ENCODE results near the gene GPR35.

The GPR35 gene

GRCh38 chr2:240601061-240601830 lies 24.0 kb upstream of the GPR35 start:
- H3K4me2 ChIP-seq (ENCODE audit: low read length): no peak overlapping the region
- peaks cover 9% of the 10 kb centered on the region for H3K4me1 ChIP-seq
- no peak overlapping the region for H3K4me3 ChIP-seq (ENCODE audit: low read depth, low read length)
- H3K9me3 ChIP-seq (ENCODE audit: control insufficient read depth, low read length): no peaks in the 10 kb centered on the region
- no peak overlapping the region for H3K27ac ChIP-seq
- no peak overlapping the region for H3K9ac ChIP-seq
- H2AFZ ChIP-seq: no peak overlapping the region
- no peaks in the 10 kb centered on the region for H3K27me3 ChIP-seq (ENCODE audit: control insufficient read depth, insufficient read depth, low read length)
- H3K79me2 ChIP-seq: no peaks in the 10 kb centered on the region
- no peaks in the 10 kb centered on the region for H3K36me3 ChIP-seq (ENCODE audit: control insufficient read depth, insufficient read depth, low read length)
- no peak for TF ChIP-seq CTCF (IDR thresholded peaks at IDR 0.05)

- Histone ChIP-seq H2AFZ (no peak overlapping the region), H3K4me3 (ENCODE audit: low read depth, low read length) (no peak overlapping the region), H3K27ac (no peak overlapping the region), H3K9me3 (ENCODE audit: control insufficient read depth, low read length) (no peaks in the 10 kb centered on the region), H3K36me3 (ENCODE audit: control insufficient read depth, insufficient read depth, low read length) (no peaks in the 10 kb centered on the region), H3K9ac (no peak overlapping the region), H3K4me2 (ENCODE audit: low read length) (no peak overlapping the region), H3K79me2 (no peaks in the 10 kb centered on the region), H3K27me3 (ENCODE audit: control insufficient read depth, insufficient read depth, low read length) (no peaks in the 10 kb centered on the region), H3K4me1 (peaks cover 9% of the 10 kb centered on the region)
- no peak for TF ChIP-seq CTCF (IDR thresholded peaks at IDR 0.05)
Observed at GRCh38 chr2:240601831-240602160, 23.5 kb upstream of the GPR35 start.

GRCh38 chr2:240602266-240603050 lies 22.8 kb upstream of the GPR35 start:
- no peak overlapping the region for H3K4me3 ChIP-seq (ENCODE audit: low read depth, low read length)
- peaks cover 9% of the 10 kb centered on the region for H3K4me1 ChIP-seq
- no peaks in the 10 kb centered on the region for H3K79me2 ChIP-seq
- no peak overlapping the region for H3K4me2 ChIP-seq (ENCODE audit: low read length)
- no peaks in the 10 kb centered on the region for H3K9me3 ChIP-seq (ENCODE audit: control insufficient read depth, low read length)
- no peaks in the 10 kb centered on the region for H3K36me3 ChIP-seq (ENCODE audit: control insufficient read depth, insufficient read depth, low read length)
- TF ChIP-seq CTCF (IDR thresholded peaks at IDR 0.05): no peak
- no peaks in the 10 kb centered on the region for H3K27me3 ChIP-seq (ENCODE audit: control insufficient read depth, insufficient read depth, low read length)
- no peak overlapping the region for H3K27ac ChIP-seq
- no peak overlapping the region for H2AFZ ChIP-seq
- no peak overlapping the region for H3K9ac ChIP-seq

- Histone ChIP-seq H3K9ac (no peak overlapping the region), H3K79me2 (no peaks in the 10 kb centered on the region), H3K4me2 (ENCODE audit: low read length) (no peak overlapping the region), H3K4me1 (peaks cover 9% of the 10 kb centered on the region), H2AFZ (no peak overlapping the region), H3K27me3 (ENCODE audit: control insufficient read depth, insufficient read depth, low read length) (no peaks in the 10 kb centered on the region), H3K4me3 (ENCODE audit: low read depth, low read length) (no peak overlapping the region), H3K27ac (no peak overlapping the region), H3K36me3 (ENCODE audit: control insufficient read depth, insufficient read depth, low read length) (no peaks in the 10 kb centered on the region), H3K9me3 (ENCODE audit: control insufficient read depth, low read length) (no peaks in the 10 kb centered on the region)
- TF ChIP-seq CTCF (IDR thresholded peaks at IDR 0.05): no peak
Observed at GRCh38 chr2:240603081-240603835, 22.0 kb upstream of the GPR35 start.

Measured in parathyroid adenoma (tissue), 2 donors.